IgD-negative memory B cell (primary cell): ENCODE data around the gene PFDN4. TPM values are rescaled to one million over a fixed set of nuclear protein-coding genes. Genes with fewer than 3 reads are reported as not detected.

ENCODE experiments used
- polyA plus RNA-seq: library from polyadenylated mRNA; unstranded; fragments of 300-500 nt; fragmentation: Illumina TruSeq; gene quantifications from one replicate; pipeline ENCODE4 v1.2.3, GENCODE V29; 2021

Gene PFDN4
- polyA plus RNA-seq, 1 donor from 2014 or later: 45.6 TPM

Other genes starting within 250 kb of the PFDN4 start
- gene BCAS1, start 137.5 kb upstream of the PFDN4 start, polyA plus RNA-seq: 1.8 TPM
- not detected for gene CYP24A1, start 34.1 kb upstream of the PFDN4 start, polyA plus RNA-seq